Fibroblast of lung (primary cell): ENCODE measurements around the gene FASLG.

Experiments used
- EZH2 ChIP-seq: IDR thresholded peaks from 2 replicates; pipeline ENCODE4 v1.5.1; 2012; ENCODE audit warnings: low read length, control low read depth, mild to moderate bottlenecking; ENCODE audit errors: missing control alignments
- TF ChIP-seq, protein P1 (sequence below), 2 donors: IDR thresholded peaks in 1 of 2; conservative IDR thresholded peaks in 1 of 2; 1 replicate in 1 of 2; 2 replicates in 1 of 2; pipeline ENCODE4 v1.5.1; 2011 to 2012; ENCODE audit warnings: low read length in 2 of 2, control low read depth in 1 of 2, inconsistent platforms in 1 of 2, low read depth in 1 of 2, mild to moderate bottlenecking in 1 of 2

DNA sequence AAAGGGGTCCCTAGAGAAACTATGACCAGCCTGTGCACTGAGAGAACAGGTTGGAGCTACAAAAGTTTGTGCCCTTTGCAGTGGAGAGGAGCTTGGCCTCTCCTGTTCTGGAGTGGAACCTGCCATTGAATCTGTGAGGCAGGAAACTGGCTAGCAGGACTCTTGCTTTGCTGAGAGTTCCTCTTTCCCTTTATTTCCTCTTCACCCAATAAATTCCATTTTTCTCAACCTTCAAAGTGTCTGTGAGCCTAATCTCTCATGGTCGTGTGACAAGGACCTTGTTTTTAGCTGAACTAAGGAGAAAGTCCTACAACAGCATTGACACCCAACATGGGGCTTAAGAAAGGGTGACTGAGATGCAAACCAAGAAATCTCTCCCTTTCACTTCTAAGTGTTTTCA is 42.7 kb upstream of the FASLG start:
- TF ChIP-seq, protein P1, sequence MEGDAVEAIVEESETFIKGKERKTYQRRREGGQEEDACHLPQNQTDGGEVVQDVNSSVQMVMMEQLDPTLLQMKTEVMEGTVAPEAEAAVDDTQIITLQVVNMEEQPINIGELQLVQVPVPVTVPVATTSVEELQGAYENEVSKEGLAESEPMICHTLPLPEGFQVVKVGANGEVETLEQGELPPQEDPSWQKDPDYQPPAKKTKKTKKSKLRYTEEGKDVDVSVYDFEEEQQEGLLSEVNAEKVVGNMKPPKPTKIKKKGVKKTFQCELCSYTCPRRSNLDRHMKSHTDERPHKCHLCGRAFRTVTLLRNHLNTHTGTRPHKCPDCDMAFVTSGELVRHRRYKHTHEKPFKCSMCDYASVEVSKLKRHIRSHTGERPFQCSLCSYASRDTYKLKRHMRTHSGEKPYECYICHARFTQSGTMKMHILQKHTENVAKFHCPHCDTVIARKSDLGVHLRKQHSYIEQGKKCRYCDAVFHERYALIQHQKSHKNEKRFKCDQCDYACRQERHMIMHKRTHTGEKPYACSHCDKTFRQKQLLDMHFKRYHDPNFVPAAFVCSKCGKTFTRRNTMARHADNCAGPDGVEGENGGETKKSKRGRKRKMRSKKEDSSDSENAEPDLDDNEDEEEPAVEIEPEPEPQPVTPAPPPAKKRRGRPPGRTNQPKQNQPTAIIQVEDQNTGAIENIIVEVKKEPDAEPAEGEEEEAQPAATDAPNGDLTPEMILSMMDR (conservative IDR thresholded peaks at IDR 0.05 in 1 of 2, IDR thresholded peaks at IDR 0.05 in 1 of 2; ENCODE audit: low read depth in 1 of 2, low read length in 2 of 2), result no peak
- no peak for TF ChIP-seq EZH2
